ENCODE data around the gene SCUBE3.

The SCUBE3 gene

GRCh38 chr6:35166116-35166515 lies 47.6 kb upstream of the SCUBE3 start:
- Histone ChIP-seq H3K4me3 (ENCODE audit: low read depth, low read length) (no peak overlapping the region), H3K36me3 (ENCODE audit: control insufficient read depth, insufficient read depth, low read length) (no peaks in the 10 kb centered on the region), H3K9me3 (ENCODE audit: control insufficient read depth, low read length) (no peaks in the 10 kb centered on the region), H3K4me2 (ENCODE audit: low read length) (no peak overlapping the region), H2AFZ (no peak overlapping the region), H3K27me3 (ENCODE audit: control insufficient read depth, insufficient read depth, low read length) (no peaks in the 10 kb centered on the region), H3K4me1 (peaks cover 11% of the 10 kb centered on the region), H3K79me2 (no peaks in the 10 kb centered on the region), H3K9ac (no peak overlapping the region), H3K27ac (no peak overlapping the region)
- TF ChIP-seq CTCF (IDR thresholded peaks at IDR 0.05): no peak

- no peak overlapping the region for H3K4me2 ChIP-seq (ENCODE audit: low read length)
- H3K27ac ChIP-seq: no peak overlapping the region
- H3K79me2 ChIP-seq: no peaks in the 10 kb centered on the region
- TF ChIP-seq CTCF (IDR thresholded peaks at IDR 0.05): no peak
- no peak overlapping the region for H3K9ac ChIP-seq
- H2AFZ ChIP-seq: no peak overlapping the region
- no peaks in the 10 kb centered on the region for H3K27me3 ChIP-seq (ENCODE audit: control insufficient read depth, insufficient read depth, low read length)
- H3K36me3 ChIP-seq (ENCODE audit: control insufficient read depth, insufficient read depth, low read length): no peaks in the 10 kb centered on the region
- H3K4me3 ChIP-seq (ENCODE audit: low read depth, low read length): no peak overlapping the region
- no peaks in the 10 kb centered on the region for H3K9me3 ChIP-seq (ENCODE audit: control insufficient read depth, low read length)
- peaks cover 11% of the 10 kb centered on the region for H3K4me1 ChIP-seq
Observed at GRCh38 chr6:35166520-35166919, 47.2 kb upstream of the SCUBE3 start.

- TF ChIP-seq CTCF (IDR thresholded peaks at IDR 0.05): no peak
- H2AFZ ChIP-seq: no peak overlapping the region
- H3K9me3 ChIP-seq (ENCODE audit: control insufficient read depth, low read length): no peaks in the 10 kb centered on the region
- H3K27ac ChIP-seq: no peak overlapping the region
- no peak overlapping the region for H3K9ac ChIP-seq
- no peaks in the 10 kb centered on the region for H3K79me2 ChIP-seq
- H3K36me3 ChIP-seq (ENCODE audit: control insufficient read depth, insufficient read depth, low read length): no peaks in the 10 kb centered on the region
- H3K4me3 ChIP-seq (ENCODE audit: low read depth, low read length): no peak overlapping the region
- no peak overlapping the region for H3K4me2 ChIP-seq (ENCODE audit: low read length)
- peaks cover 11% of the 10 kb centered on the region for H3K4me1 ChIP-seq
- H3K27me3 ChIP-seq (ENCODE audit: control insufficient read depth, insufficient read depth, low read length): no peaks in the 10 kb centered on the region
Observed at GRCh38 chr6:35167505-35167904, 46.3 kb upstream of the SCUBE3 start.

GRCh38 chr6:35168461-35168861 lies 45.3 kb upstream of the SCUBE3 start:
- H3K4me2 ChIP-seq (ENCODE audit: low read length): no peak overlapping the region
- H3K9me3 ChIP-seq (ENCODE audit: control insufficient read depth, low read length): no peaks in the 10 kb centered on the region
- no peaks in the 10 kb centered on the region for H3K36me3 ChIP-seq (ENCODE audit: control insufficient read depth, insufficient read depth, low read length)
- H3K9ac ChIP-seq: no peak overlapping the region
- H2AFZ ChIP-seq: peak overlapping the region; percentile 35
- no peak overlapping the region for H3K27ac ChIP-seq
- H3K27me3 ChIP-seq (ENCODE audit: control insufficient read depth, insufficient read depth, low read length): no peaks in the 10 kb centered on the region
- TF ChIP-seq CTCF (IDR thresholded peaks at IDR 0.05): no peak
- H3K4me3 ChIP-seq (ENCODE audit: low read depth, low read length): no peak overlapping the region
- H3K4me1 ChIP-seq: peaks cover 11% of the 10 kb centered on the region
- no peaks in the 10 kb centered on the region for H3K79me2 ChIP-seq

- no peaks in the 10 kb centered on the region for H3K79me2 ChIP-seq
- no peaks in the 10 kb centered on the region for H3K27me3 ChIP-seq (ENCODE audit: control insufficient read depth, insufficient read depth, low read length)
Observed at GRCh38 chr6:35170166-35170565, 43.6 kb upstream of the SCUBE3 start.

More at GRCh38 chr6:35170166-35170565, 43.6 kb upstream of the SCUBE3 start:
- Histone ChIP-seq H3K4me1 (peaks cover 11% of the 10 kb centered on the region), H3K9me3 (ENCODE audit: control insufficient read depth, low read length) (no peaks in the 10 kb centered on the region), H3K36me3 (ENCODE audit: control insufficient read depth, insufficient read depth, low read length) (no peaks in the 10 kb centered on the region), H3K9ac (no peak overlapping the region), H3K4me2 (ENCODE audit: low read length) (no peak overlapping the region), H2AFZ (no peak overlapping the region), H3K27ac (no peak overlapping the region), H3K4me3 (ENCODE audit: low read depth, low read length) (no peak overlapping the region)
- TF ChIP-seq CTCF (IDR thresholded peaks at IDR 0.05): no peak

Measured in parathyroid adenoma (tissue), 2 donors.